GM19438 (cell line): ENCODE measurements around the gene UXT.

Source experiments
- ATAC-seq: cut with Tn5 transposase; IDR thresholded peaks from one replicate; pipeline ENCODE4 v1.9.1; 2021; ENCODE audit warnings: low read depth; ENCODE audit not compliant: unreplicated experiment

UXT gene

DNA sequence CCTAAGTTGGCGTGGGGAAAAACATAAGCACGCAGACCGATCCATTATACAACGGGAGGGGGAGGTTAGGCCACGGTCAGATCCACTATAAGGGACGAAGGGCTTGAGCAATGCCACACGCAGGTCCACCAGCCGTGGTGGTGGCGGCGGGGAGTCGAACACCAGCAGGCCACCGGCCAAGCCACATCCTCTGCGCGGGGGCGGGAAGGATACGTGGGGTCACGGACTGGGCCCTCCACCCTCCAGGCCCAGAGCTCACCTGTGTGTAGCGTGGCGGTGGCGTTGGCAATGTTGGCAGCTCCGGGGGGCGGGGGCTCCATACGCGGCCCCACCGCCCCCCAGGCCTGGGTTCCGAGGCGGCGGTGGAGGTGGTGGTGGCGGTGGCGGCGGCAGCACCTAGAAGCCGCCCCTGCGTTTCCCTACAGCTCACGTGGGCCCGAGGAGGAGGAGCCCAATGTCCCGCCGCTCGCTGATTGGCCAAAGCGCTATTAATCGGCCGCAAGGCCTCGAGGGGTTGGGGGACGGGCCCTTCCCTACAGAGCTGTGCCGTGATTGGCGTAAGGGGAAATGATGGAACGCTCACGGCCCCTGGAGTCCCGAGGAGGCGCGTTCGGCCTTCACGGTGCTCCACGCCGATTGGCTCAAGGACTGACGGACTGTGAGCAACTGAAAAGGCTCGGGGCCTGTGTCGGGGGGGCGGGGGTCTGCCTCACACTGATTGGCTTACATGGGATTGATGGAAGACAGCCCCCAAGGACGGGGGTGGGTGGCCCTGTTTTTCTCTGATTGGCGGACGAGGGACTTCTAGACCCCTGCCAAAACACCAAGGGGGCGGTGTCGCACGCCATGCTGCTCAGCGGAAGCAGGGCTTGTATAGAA, 8.6 kb downstream of the UXT start, which contains the start of gene ELK1:
TSS of gene ELK1 (minus strand) at position 400 of the 879 bp plus-strand sequence. CDS start 9,122 bp downstream, outside the sequence.
- ATAC-seq = peak; percentile 87

DNA sequence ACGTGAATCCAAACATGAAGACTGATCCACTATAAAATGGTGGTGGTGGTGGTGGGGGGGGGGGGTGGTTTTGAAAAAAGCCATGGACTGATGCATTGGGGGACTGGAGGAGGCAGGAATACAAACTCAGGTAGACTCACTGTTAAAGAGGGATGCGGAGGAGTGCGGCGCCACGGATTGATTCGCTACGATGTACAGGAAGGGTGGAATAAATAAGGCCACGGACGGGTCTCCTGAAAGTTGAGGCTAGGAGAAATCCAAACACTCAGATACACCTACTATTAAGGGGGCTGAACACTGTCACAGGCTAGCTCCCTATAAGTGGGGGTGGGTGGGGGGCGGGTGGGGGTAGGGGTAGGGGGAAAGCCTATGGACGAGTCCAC, 9.2 kb downstream of the UXT start:
- ATAC-seq = no peak

DNA sequence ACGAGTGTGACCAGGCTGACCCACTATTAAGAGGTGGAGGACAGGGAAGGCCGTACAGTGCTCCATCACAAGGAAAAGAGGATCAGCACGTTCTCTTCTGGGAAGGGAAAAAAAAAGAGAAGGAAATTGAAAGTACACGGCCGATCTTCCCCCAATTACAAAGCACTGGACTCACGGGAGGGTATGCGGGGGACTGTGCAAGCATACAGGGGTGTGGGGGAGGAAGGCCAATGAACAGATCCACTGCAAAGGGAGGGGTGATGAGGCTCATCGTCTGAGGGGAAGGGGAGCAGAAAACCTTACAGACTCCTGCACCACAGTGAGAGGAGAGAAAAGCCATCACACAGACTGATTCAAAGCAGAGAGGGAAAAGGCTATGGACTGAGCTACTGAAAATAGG, 9.7 kb downstream of the UXT start:
- no peak for ATAC-seq

GRCh38 chrX:47648376-47648775, 10.6 kb downstream of the UXT start:
- no peak for ATAC-seq

DNA sequence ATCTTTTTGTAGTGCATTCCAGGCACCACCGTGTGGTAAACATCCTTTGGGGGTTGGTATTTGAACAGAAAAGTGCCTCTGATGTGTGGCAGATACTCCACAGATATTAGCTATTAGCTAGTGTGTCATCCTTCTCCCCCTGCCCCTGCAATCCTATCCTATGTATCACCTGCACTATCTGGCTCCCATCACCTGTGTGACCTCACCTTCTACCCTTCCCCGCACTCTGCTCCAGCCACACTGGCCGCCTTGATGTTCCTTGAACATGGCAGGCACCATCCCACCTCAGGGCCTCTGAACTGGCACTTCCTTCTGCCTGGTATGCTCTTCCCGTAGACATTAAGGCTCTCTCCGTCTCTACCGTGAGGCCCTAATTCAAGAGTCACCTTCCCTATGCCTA, 12.3 kb downstream of the UXT start:
- ATAC-seq = no peak

- ATAC-seq = no peak
These were observed 13.4 kb downstream of the UXT start for GRCh38 chrX:47645530-47645929.

DNA sequence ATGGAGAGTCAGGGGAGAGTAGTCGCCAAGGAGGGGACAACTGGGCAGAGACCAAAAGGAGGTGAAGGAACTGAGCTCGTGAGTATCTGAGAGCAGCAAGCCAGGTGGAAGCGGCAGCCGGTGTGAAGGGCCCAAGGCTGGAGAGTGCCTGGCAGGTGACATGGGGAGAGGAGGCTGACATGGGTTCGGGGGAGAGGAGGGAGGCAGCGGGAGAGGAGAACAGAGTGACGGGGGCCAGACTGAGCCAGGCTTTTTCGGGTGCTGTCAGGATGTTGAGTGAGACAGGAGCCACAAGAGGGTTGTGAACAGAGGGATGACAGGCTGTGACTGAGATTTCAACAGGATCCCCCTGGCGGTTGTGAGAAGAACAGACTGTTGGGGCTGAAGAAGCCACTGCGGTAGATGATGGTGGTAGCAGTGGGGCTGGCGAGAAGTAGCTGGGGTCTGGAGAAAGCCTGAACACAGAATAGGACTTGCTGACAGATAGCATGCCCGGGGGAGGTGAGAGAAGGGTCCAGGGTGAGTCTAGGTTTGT, 14.4 kb downstream of the UXT start:
- ATAC-seq = no peak

- ATAC-seq = no peak
These were observed 15.1 kb downstream of the UXT start for GRCh38 chrX:47643926-47644325.

DNA sequence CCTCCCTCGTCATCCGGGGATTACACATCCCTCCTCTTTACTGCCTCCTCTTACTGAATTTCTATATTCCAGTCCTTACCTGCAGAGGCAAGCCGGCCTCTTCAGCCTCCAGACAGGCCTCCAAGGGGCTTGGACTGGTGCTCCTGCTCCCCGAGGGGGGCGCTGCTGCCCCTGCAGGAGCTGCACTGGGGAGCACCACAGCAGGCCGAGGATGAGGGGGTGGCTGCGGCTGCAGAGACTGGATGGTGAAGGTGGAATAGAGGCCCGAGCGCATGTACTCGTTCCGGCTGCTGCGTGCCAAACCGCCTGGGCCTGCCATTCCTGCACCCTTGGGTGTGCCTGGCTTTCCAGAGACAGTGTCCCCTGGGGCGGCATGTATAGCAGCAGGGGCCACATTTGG, 20.2 kb downstream of the UXT start:
- ATAC-seq = no peak

DNA sequence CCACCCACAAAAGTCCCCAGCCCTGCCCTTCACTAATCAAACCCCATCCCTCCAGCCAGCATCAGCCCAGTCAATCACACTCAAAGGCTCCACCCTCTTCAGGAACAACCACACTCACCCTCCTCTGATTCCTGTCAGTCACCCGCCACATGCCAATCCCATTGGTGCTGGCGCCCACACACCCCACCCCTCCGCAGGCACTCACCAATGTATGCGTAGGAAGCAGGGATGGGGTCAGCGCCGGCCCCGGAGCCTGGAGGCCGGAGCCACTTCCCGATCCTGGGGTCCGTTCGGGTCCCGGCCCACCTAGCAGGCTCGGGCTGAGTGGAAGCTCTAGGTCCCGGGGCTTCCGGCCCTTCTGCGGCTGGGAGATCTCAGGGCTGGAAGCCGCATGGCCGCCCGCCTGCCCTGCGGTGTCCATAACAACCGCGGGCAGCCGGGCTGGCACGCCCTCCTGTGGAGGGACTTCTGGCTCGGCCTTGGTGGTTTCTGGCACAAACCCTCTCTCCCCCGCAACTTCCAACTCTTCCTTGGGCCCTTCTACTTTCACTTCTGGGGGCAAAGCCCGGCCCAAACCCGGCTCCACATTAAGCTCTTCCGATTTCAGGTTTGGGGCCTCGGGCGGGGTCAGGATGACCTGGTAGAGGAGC, 21.3 kb downstream of the UXT start:
- peak; percentile 92 for ATAC-seq

- ATAC-seq = no peak
These were observed 24.0 kb downstream of the UXT start for GRCh38 chrX:47634871-47635575.

DNA sequence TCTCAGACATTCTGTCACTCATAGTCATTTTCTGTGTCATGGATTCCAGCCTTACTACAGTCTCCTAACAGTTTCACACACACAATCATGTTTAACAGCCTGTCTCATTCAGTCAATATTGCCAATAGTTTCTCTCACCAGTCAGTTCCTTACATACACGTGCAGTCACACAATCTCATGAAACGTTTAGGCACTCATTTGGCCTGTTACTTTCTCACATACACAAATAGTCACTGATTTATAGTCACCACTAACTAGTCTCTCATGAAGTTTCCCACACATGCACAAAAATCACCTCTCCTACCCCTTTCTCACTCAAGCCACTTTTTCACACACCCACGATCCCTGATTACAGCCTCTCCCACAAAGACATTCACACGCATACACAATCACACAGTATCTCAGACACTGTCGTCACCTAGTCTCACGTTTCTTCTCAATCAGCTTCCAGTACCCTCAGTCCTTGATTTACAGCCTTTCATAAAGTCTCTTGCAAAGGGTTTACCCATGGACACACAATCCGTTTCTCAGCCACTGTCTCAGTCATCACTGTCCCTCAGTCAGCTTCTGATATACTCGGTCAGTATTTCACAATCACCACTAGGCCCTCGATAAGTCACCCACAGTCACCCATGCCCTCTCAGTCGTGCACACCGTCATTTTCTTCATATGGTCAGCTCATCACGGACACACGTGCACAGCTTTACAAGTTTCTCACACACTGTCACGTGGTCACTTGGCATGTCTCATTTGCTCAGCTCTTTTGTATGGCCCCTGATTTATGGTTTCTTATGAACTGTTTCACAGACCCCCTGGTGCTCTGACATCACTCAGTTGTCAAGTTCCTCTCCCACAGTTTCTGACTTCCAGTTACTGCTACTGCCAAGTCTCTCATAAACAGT, 25.0 kb downstream of the UXT start:
- ATAC-seq = no peak

DNA sequence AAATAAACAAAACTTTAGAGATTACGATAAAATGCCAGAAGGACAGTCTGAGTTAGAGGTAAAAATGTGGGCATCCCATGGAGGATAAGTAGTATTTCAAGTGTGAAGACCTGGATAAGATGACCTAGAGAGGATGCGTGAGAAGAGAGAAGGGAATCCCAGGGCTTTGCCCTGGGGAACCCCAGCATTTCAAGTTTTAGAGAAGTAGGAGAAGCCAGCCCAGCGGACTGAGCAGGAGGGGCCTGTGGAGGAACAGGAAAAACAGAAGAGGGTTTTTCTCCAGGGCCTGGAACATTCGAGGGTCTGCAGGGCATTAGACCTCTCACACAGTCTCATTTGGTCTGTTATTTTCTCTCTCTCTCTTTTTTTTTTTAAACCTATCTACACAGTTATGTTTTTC, 26.3 kb downstream of the UXT start:
- no peak for ATAC-seq

GRCh38 chrX:47631676-47632075, 27.3 kb downstream of the UXT start:
- ATAC-seq = no peak

DNA sequence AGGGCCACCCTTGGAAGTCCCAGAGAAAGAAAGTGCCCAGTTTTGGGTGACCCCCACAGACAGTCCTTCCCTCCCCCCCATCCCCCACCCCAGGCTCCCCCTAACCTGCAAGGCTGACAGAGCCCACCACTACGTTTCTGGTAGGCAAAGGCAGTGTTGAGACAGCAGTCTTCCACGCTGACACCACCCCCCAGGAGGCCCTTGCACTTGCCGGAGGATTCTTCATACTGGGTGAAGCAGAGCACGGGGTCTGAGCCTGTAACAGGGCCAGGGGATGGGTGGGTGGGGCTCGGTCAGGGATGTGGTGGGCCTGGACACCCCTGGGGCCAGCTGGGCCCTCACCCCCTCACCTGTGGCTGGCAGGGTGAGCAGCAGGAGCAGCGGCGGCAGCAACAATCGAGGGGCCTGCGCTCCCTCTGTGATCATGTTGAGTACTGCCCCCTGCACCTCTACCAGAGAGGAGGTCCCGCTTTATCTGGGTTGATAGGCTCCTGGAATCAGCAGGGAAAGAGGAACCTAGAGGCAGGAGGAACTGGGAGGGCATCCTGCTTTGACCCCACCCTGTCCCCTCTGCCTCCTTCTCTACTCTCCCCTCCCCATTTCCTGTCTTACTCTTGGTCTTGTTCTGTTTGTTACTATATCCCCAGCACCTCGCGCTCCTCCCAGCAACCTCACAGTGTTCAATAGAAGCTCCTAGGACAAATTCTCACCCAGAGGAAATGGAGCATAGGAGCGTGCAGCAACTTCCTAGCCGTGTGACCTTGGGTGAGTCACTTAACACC, 29.4 kb downstream of the UXT start, which contains the start of gene CFP:
TSS of gene CFP (minus strand) at position 512 of the 782 bp plus-strand sequence. CDS start at position 426, 86 bp downstream.
- no peak for ATAC-seq

DNA sequence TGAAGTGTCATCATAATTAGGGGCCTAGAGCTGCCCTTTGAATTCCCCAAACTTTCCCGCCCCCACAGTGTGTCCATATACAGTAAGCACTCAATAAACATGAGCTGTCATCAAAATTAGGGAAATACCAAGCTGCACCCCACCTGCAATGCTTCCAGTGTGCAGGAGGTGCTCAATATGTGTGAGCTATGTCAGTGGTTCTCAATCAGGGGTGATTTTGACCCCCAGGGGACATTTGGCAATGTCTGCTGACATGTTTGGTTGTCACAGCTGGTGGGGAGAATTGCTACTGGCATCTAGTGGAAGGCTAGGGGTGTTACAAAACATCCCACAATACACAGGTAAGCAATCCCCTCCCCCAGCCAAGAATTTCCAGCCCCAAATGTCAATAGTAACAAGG, 30.0 kb downstream of the UXT start:
- no peak for ATAC-seq

- ATAC-seq = no peak
These were observed 33.6 kb downstream of the UXT start for GRCh38 chrX:47625365-47625764.

DNA sequence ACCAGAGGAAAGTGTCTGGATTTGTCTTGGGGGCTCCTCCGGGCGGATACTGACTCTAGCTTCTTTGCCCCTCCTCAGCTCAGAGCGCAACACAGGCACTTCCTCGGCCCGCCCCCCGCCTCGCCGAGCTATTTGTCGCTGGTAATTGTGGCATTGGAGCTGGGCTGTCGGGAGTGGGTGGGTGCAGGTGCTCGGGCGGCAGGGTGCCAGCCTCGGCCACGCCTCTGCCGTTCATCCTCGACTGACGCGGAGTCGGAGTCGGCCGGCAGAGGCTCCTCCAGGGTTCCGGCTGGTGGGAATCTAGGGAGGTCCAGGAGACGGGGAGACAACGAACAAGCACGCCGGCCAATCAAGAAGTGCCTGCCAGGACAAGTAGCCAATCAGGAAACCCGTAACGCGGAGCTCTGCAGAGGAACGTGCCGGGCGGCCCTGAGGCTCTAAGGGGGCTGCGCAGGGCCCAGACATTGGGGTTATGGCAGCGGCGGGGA, 35.4 kb downstream of the UXT start:
- no peak for ATAC-seq

GRCh38 chrX:47621851-47622250, 37.1 kb downstream of the UXT start:
- ATAC-seq = no peak
